Gastrocnemius medialis (tissue), 4 donors: ENCODE measurements around the gene UNC93A. TPM values are rescaled to one million over a fixed set of nuclear protein-coding genes. Genes with fewer than 3 reads are reported as not detected.

Experiments used
- ATAC-seq, 2 donors: fragments of 150-250 bp; one replicate each; pipeline ENCODE4 v1.9.1; 2016
- DNase-seq, 2 donors: peaks; one replicate each; pipeline ENCODE4 v3.0.0-alpha.2; 2019
- H3K27ac ChIP-seq, 4 donors: fragments of 200-600 bp; sonication (generic); 1 replicate in 1 of 4; 2 replicates in 3 of 4; pipeline ENCODE4 v1.5.1; 2016 to 2018; ENCODE audit warnings: mild to moderate bottlenecking in 2 of 4, moderate library complexity in 1 of 4
- H3K27me3 ChIP-seq, 3 donors: fragments of 200-600 bp; sonication (generic) in 2 of 3; 1 replicate in 1 of 3; 2 replicates in 2 of 3; pipeline versions ENCODE4 v1.5.1 to v1.6.0; 2016 to 2019; ENCODE audit warnings: mild to moderate bottlenecking in 1 of 3, moderate library complexity in 1 of 3
- H3K36me3 ChIP-seq, 2 donors: fragments of 200-600 bp; sonication (generic) in 1 of 2; one replicate each; pipeline ENCODE4 v1.5.1; 2017 to 2018
- H3K4me1 ChIP-seq, 2 donors: fragments of 200-600 bp; sonication (generic) in 1 of 2; one replicate each; pipeline ENCODE4 v1.5.1; 2016 to 2017; ENCODE audit warnings: mild to moderate bottlenecking in 2 of 2
- H3K4me3 ChIP-seq, 4 donors: fragments of 200-600 bp; sonication (generic) in 3 of 4; 1 replicate in 1 of 4; 2 replicates in 3 of 4; pipeline ENCODE4 v1.5.1; 2016 to 2019; ENCODE audit warnings: mild to moderate bottlenecking in 2 of 4
- H3K9me3 ChIP-seq, 3 donors: fragments of 200-600 bp; sonication (generic) in 2 of 3; 1 replicate in 1 of 3; 2 replicates in 2 of 3; pipeline ENCODE4 v1.5.1; 2016 to 2019
- POLR2A ChIP-seq, 2 donors: fragments of 450-650 bp; IDR thresholded peaks; one replicate each; pipeline ENCODE4 v1.6.1; 2017; ENCODE audit warnings: antibody characterized with exemption in 2 of 2, mild to moderate bottlenecking in 2 of 2, moderate library complexity in 2 of 2
- in situ Hi-C, 4 donors: fragments of 200-750 bp; cut with MboI; loops; one replicate each; pipeline versions ENCODE4 v1.15.0 to v1.8.0; 2017; ENCODE audit warnings: low sequenced_read_pairs in 4 of 4
- intact Hi-C: fragments of 100-400 bp; cut with DNase I; formaldehyde crosslinking; loops from one replicate; pipeline ENCODE4 v1.15.1; 2023; ENCODE audit warnings: low total_unique reads
- total RNA-seq, 4 donors: library from RNA; depleted of rRNA; stranded (reverse); fragments of >200 nt; gene quantifications; one replicate each; pipeline versions ENCODE4 v1.1.0 to v1.2.3, GENCODE V29; 2016
- TF ChIP-seq, protein P1 (sequence below), 5 experiments: fragments of 450-650 bp in 3 of 5; fragments of 200-600 bp in 2 of 5; sonication (generic) in 2 of 5; IDR thresholded peaks in 4 of 5; conservative IDR thresholded peaks in 1 of 5; 1 replicate in 4 of 5; 2 replicates in 1 of 5; pipeline ENCODE4 v1.5.1; 2016 to 2019; ENCODE audit warnings: antibody characterized with exemption in 5 of 5, mild to moderate bottlenecking in 3 of 5, moderate library complexity in 3 of 5

Gene UNC93A
- total RNA-seq, 4 donors from 2014 or later, result not detected

GRCh38 chr6:167342879-167343610 is 51.9 kb downstream of the UNC93A start:
- H3K36me3 ChIP-seq, result no peaks in the 10 kb centered on the region
- no peak overlapping the region for H3K4me3 ChIP-seq
- ATAC-seq, result no peak
- no peak for DNase-seq
- intact Hi-C loops, result no loop called here
- H3K9me3 ChIP-seq, result no peaks in the 10 kb centered on the region
- no peaks in the 10 kb centered on the region for H3K4me1 ChIP-seq
- peaks cover 0 to 4% (median 3%) of the 10 kb centered on the region in 3 donors for H3K27me3 ChIP-seq
- TF ChIP-seq, protein P1, sequence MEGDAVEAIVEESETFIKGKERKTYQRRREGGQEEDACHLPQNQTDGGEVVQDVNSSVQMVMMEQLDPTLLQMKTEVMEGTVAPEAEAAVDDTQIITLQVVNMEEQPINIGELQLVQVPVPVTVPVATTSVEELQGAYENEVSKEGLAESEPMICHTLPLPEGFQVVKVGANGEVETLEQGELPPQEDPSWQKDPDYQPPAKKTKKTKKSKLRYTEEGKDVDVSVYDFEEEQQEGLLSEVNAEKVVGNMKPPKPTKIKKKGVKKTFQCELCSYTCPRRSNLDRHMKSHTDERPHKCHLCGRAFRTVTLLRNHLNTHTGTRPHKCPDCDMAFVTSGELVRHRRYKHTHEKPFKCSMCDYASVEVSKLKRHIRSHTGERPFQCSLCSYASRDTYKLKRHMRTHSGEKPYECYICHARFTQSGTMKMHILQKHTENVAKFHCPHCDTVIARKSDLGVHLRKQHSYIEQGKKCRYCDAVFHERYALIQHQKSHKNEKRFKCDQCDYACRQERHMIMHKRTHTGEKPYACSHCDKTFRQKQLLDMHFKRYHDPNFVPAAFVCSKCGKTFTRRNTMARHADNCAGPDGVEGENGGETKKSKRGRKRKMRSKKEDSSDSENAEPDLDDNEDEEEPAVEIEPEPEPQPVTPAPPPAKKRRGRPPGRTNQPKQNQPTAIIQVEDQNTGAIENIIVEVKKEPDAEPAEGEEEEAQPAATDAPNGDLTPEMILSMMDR (IDR thresholded peaks at IDR 0.05 in 4 of 5, conservative IDR thresholded peaks at IDR 0.05 in 1 of 5), result no peak
- no peak for TF ChIP-seq POLR2A (IDR thresholded peaks at IDR 0.05)
- in situ Hi-C loops, result no loop called here
- no peak overlapping the region for H3K27ac ChIP-seq

DNA sequence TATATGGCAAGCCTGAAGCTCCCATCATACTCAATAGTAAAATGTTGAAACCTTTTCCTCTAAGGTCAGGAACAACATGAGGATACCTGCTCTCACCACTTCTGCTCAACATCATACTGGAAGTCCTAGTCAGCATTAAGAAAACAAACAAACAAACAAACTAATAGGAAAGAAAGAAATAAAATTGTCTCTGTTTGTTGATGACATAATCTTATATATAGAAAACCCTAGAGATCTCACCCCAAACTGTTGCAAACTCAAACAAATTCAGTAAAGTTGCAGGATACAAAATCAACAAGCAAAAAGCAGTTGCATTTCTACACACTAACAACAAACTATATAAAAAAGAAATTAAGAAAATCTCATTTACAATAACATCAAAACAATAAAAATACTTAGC is 54.2 kb downstream of the UNC93A start:
- no peak overlapping the region for H3K4me3 ChIP-seq
- H3K27ac ChIP-seq, result no peak overlapping the region
- peaks cover 12 to 17% (median 13%) of the 10 kb centered on the region in 3 donors for H3K27me3 ChIP-seq
- no peaks in the 10 kb centered on the region for H3K4me1 ChIP-seq
- ATAC-seq (no peak), DNase-seq (no peak)
- in situ Hi-C loops, result no loop called here
- TF ChIP-seq, protein P1 (IDR thresholded peaks at IDR 0.05 in 4 of 5, conservative IDR thresholded peaks at IDR 0.05 in 1 of 5), result no peak
- no peak for TF ChIP-seq POLR2A (IDR thresholded peaks at IDR 0.05)
- no peaks in the 10 kb centered on the region for H3K36me3 ChIP-seq
- intact Hi-C loops, result no loop called here
- no peaks in the 10 kb centered on the region for H3K9me3 ChIP-seq

- ATAC-seq, result no peak
- Histone ChIP-seq H3K27me3 (peaks cover 13 to 23% (median 16%) of the 10 kb centered on the region in 3 donors), H3K4me3 (no peak overlapping the region), H3K9me3 (no peaks in the 10 kb centered on the region), H3K27ac (no peak overlapping the region), H3K4me1 (peaks cover 0 to 3% of the 10 kb centered on the region in 2 donors), H3K36me3 (no peaks in the 10 kb centered on the region)
- no peak for TF ChIP-seq POLR2A (IDR thresholded peaks at IDR 0.05)
- in situ Hi-C loops, result no loop called here
- intact Hi-C loops, result no loop called here
- no peak for DNase-seq
These were observed 54.8 kb downstream of the UNC93A start for GRCh38 chr6:167345960-167346359.

- Histone ChIP-seq H3K4me3 (no peak overlapping the region), H3K4me1 (peaks cover 0 to 8% of the 10 kb centered on the region in 2 donors), H3K27me3 (peaks cover 22 to 36% (median 23%) of the 10 kb centered on the region in 3 donors), H3K27ac (no peak overlapping the region), H3K36me3 (no peaks in the 10 kb centered on the region), H3K9me3 (no peaks in the 10 kb centered on the region)
- in situ Hi-C loops, result no loop called here
- ATAC-seq (no peak), DNase-seq (no peak)
- intact Hi-C loops, result no loop called here
- TF ChIP-seq, protein P1 (IDR thresholded peaks at IDR 0.05 in 4 of 5, conservative IDR thresholded peaks at IDR 0.05 in 1 of 5), result no peak
- no peak for TF ChIP-seq POLR2A (IDR thresholded peaks at IDR 0.05)
These were observed 56.1 kb downstream of the UNC93A start for GRCh38 chr6:167347226-167347625.

DNA sequence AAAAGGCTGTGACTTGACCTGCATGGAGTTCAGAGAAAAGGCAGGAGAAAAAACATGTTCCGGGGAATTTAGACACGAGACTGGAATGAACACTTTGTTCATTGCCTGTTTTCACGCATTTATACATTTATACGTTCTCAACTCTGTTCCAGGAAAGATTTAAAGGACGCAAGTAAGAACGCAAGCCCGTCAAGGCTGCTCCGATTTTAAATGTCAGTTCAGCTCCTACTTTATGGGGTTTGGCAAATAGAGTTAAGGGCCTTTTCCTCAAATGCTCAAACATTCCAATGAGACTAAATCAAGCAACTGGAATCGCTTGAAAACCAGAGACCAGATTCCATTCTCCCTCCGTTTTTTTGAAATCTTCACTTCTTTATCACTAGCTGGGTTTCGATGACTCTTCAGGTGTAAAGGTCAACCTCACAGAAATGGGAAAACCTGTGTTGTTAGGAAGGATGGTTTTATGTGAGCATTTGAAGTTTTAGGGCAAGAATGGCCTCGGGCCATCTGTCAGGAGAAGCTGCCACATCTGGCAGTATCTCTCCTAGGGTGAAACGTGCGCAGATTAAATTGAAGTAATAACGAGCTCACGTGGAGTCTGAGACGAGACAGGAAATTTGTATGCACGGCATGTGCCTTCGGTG is 58.6 kb downstream of the UNC93A start:
- no peaks in the 10 kb centered on the region for H3K9me3 ChIP-seq
- H3K27me3 ChIP-seq, result peaks cover 23 to 49% (median 26%) of the 10 kb centered on the region in 3 donors
- no peak for TF ChIP-seq POLR2A (IDR thresholded peaks at IDR 0.05)
- TF ChIP-seq, protein P1 (IDR thresholded peaks at IDR 0.05 in 4 of 5, conservative IDR thresholded peaks at IDR 0.05 in 1 of 5), result no peak
- no peaks in the 10 kb centered on the region for H3K36me3 ChIP-seq
- peak overlapping the region in 2 of 4 donors; percentile 25 to 50 for H3K4me3 ChIP-seq
- intact Hi-C loops, result no loop called here
- H3K27ac ChIP-seq, result no peak overlapping the region
- peaks cover 0 to 8% of the 10 kb centered on the region in 2 donors for H3K4me1 ChIP-seq
- in situ Hi-C loops, result no loop called here
- no peak for ATAC-seq
- no peak for DNase-seq
